ENCODE data around the gene KLK4. TPM values are rescaled to one million over a fixed set of nuclear protein-coding genes. Genes with fewer than 3 reads are reported as not detected.

KLK4 gene
- total RNA-seq, 1 experiment from 2014 or later = 0.48 TPM

- Mint-ChIP-seq H3K27ac (no peak overlapping the region), H3K9me3 (peaks cover 0 to 5% of the 10 kb centered on the region in 2 experiments; a peak in 2 of 5 replicates), H3K4me1 (no peaks in the 10 kb centered on the region), H3K27me3 (ENCODE audit: low read depth) (peaks cover 47% of the 10 kb centered on the region), H3K4me3 (no peak overlapping the region), H3K36me3 (ENCODE audit: insufficient read depth in 1 of 3, low read depth in 3 of 3) (no peaks in the 10 kb centered on the region)
- no peak overlapping the region for H3K14ac ChIP-seq (ENCODE audit: insufficient read depth, low read length)
- H3K27ac ChIP-seq (ENCODE audit: insufficient read length, low read depth, low read length) = no peak overlapping the region
- no peak overlapping the region for H2AK5ac ChIP-seq (ENCODE audit: insufficient read length, low read length)
- no peaks in the 10 kb centered on the region for H4K20me1 ChIP-seq (ENCODE audit: control insufficient read depth, insufficient read depth, insufficient read length)
- H3K4me1 ChIP-seq (ENCODE audit: insufficient read depth, low read length) = no peaks in the 10 kb centered on the region
- H3K4me2 ChIP-seq (ENCODE audit: insufficient read depth, insufficient read length, low read length) = no peak overlapping the region
- H4K8ac ChIP-seq (replicated peaks; ENCODE audit: insufficient read length, low read depth, low read length) = no peak overlapping the region
- no CpG with 5 or more reads among the region's 10 CpGs for WGBS (ENCODE audit: extremely low coverage, insufficient read length, low lambda C conversion rate)
- no peak overlapping the region for H2BK12ac ChIP-seq (ENCODE audit: insufficient read length, low read depth, low read length)
- H3K27me3 ChIP-seq (ENCODE audit: insufficient read depth, low read length) = no peaks in the 10 kb centered on the region
- no peaks in the 10 kb centered on the region for H3K9me3 ChIP-seq (ENCODE audit: control insufficient read depth, low read depth, low read length)
- TF ChIP-seq CTCF (conservative IDR thresholded peaks at IDR 0.05) = no peak
- no peaks in the 10 kb centered on the region for H3K23me2 ChIP-seq (ENCODE audit: insufficient read length, low read depth, low read length, poor library complexity, severe bottlenecking)
- no peak overlapping the region for H2BK5ac ChIP-seq (ENCODE audit: insufficient read length, low read length)
- H3K9ac ChIP-seq (ENCODE audit: extremely low read depth, insufficient read length, low read length) = no peak overlapping the region
- H2BK120ac ChIP-seq (ENCODE audit: low read depth, low read length, poor library complexity, severe bottlenecking) = no peak overlapping the region
- no peak overlapping the region for H4K5ac ChIP-seq (ENCODE audit: insufficient read length, low read depth, low read length)
- no peak overlapping the region for H2AFZ ChIP-seq (ENCODE audit: low read length)
- H3K79me1 ChIP-seq (ENCODE audit: insufficient read depth, low read depth, low read length, poor library complexity, severe bottlenecking) = no peaks in the 10 kb centered on the region
- H3T11ph ChIP-seq (ENCODE audit: low read length) = no peak overlapping the region
- no peak overlapping the region for H3K4ac ChIP-seq (ENCODE audit: low read depth, low read length)
- no peak overlapping the region for H3K23ac ChIP-seq (ENCODE audit: insufficient read length, low read depth, low read length)
- H2BK15ac ChIP-seq (ENCODE audit: low read depth, low read length) = no peak overlapping the region
- DNase-seq = no peak
- no peak overlapping the region for H3K56ac ChIP-seq (ENCODE audit: insufficient read length, low read depth, low read length)
- no peaks in the 10 kb centered on the region for H3K79me2 ChIP-seq (ENCODE audit: insufficient read depth, low read length)
- H2BK20ac ChIP-seq (ENCODE audit: low read depth, low read length, poor library complexity, severe bottlenecking) = no peak overlapping the region
- no peak overlapping the region for H4K91ac ChIP-seq (ENCODE audit: insufficient read length, low read depth, low read length)
- H3K18ac ChIP-seq (ENCODE audit: insufficient read length, low read depth, low read length) = no peak overlapping the region
Measured at GRCh38 chr19:50943074-50943828, 32.1 kb upstream of the KLK4 start.

Data from H9 (cell line).